Inflammatory macrophage treated with lipopolysaccharide for 4 hours (primary cell): Measurements from ENCODE around the gene TRIM9.
A peak's percentile ranks its signal among the peaks of the same experiment; 100 is the strongest.
"Not testable (repeated sequence)": the region's sequence is repeated elsewhere in the genome, so short reads cannot be mapped to it uniquely, and the experiment has no call there.

Experiments
- DNase-seq: peaks from one replicate; pipeline ENCODE4 v3.0.0-alpha.2; 2020

The TRIM9 gene

GRCh38 chr14:50955373-50956043, 139.4 kb downstream of the TRIM9 start:
- peak; percentile 93 for DNase-seq

- DNase-seq: peak; percentile 70
Observed at GRCh38 chr14:50954811-50955372, 140.0 kb downstream of the TRIM9 start.

GRCh38 chr14:50953502-50953901, 141.4 kb downstream of the TRIM9 start:
- DNase-seq: peak; percentile 58

- DNase-seq: no peak
Observed at GRCh38 chr14:50951032-50951431, 143.9 kb downstream of the TRIM9 start.

GRCh38 chr14:50948205-50948604, 146.7 kb downstream of the TRIM9 start:
- DNase-seq: no peak

GRCh38 chr14:50947446-50947845, 147.5 kb downstream of the TRIM9 start:
- no peak for DNase-seq

GRCh38 chr14:50946234-50946935, 148.5 kb downstream of the TRIM9 start:
- DNase-seq: no peak

GRCh38 chr14:50944647-50945413, 150.1 kb downstream of the TRIM9 start:
- no peak for DNase-seq

- DNase-seq: peak; percentile 78
Observed at GRCh38 chr14:50943943-50944646, 150.8 kb downstream of the TRIM9 start, which contains the start of gene PYGL. Gene PYGL, minus strand, starts transcription at chr14:50944483. Its CDS starts 80 bp downstream, at chr14:50944403.

- DNase-seq: no peak
Observed at GRCh38 chr14:50943261-50943942, 151.5 kb downstream of the TRIM9 start.

- not testable (repeated sequence) for DNase-seq
Observed at GRCh38 chr14:50941638-50942037, 153.3 kb downstream of the TRIM9 start.

GRCh38 chr14:50941151-50941550, 153.8 kb downstream of the TRIM9 start:
- DNase-seq: no peak

- no peak for DNase-seq
Observed at GRCh38 chr14:50937800-50938199, 157.1 kb downstream of the TRIM9 start.

GRCh38 chr14:50937325-50937724, 157.6 kb downstream of the TRIM9 start:
- DNase-seq: peak; percentile 86

- no peak for DNase-seq
Observed at GRCh38 chr14:50936882-50937281, 158.0 kb downstream of the TRIM9 start.

GRCh38 chr14:50936016-50936340, 158.9 kb downstream of the TRIM9 start:
- no peak for DNase-seq

- DNase-seq: no peak
Observed at GRCh38 chr14:50935126-50936015, 159.5 kb downstream of the TRIM9 start.

GRCh38 chr14:50932592-50933495, 162.1 kb downstream of the TRIM9 start:
- DNase-seq: no peak

- peak; percentile 49 for DNase-seq
Observed at GRCh38 chr14:50932156-50932555, 162.7 kb downstream of the TRIM9 start.

- DNase-seq: no peak
Observed at GRCh38 chr14:50931559-50931958, 163.3 kb downstream of the TRIM9 start.
